Glutamatergic neuron (in vitro differentiated cells): Measurements from ENCODE around the gene ESR1. TPM values are rescaled to one million over a fixed set of nuclear protein-coding genes. Genes with fewer than 3 reads are reported as not detected.

Experiments used
- DNase-seq: peaks from one replicate; pipeline ENCODE4 v3.0.0; 2022
- H3K27ac Mint-ChIP-seq: one replicate; pipeline ENCODE4 v1.8.0; 2020; ENCODE audit warnings: mild to moderate bottlenecking, mixed read lengths, inconsistent platforms; ENCODE audit not compliant: unreplicated experiment
- H3K27me3 Mint-ChIP-seq: one replicate; pipeline ENCODE4 v1.8.0; 2020; ENCODE audit warnings: mild to moderate bottlenecking, moderate library complexity, mixed read lengths, inconsistent platforms; ENCODE audit not compliant: unreplicated experiment
- H3K36me3 Mint-ChIP-seq: one replicate; pipeline ENCODE4 v1.8.0; 2020; ENCODE audit warnings: mild to moderate bottlenecking, mixed read lengths, inconsistent platforms; ENCODE audit not compliant: unreplicated experiment
- H3K4me1 Mint-ChIP-seq: one replicate; pipeline ENCODE4 v1.8.0; 2020; ENCODE audit warnings: mild to moderate bottlenecking, low read depth, mixed read lengths, inconsistent platforms; ENCODE audit not compliant: unreplicated experiment
- H3K4me3 Mint-ChIP-seq: one replicate; pipeline ENCODE4 v1.8.0; 2020; ENCODE audit warnings: mild to moderate bottlenecking, mixed read lengths, inconsistent platforms; ENCODE audit not compliant: unreplicated experiment
- H3K9me3 Mint-ChIP-seq: one replicate; pipeline ENCODE4 v1.8.0; 2020; ENCODE audit warnings: mild to moderate bottlenecking, moderate library complexity, mixed read lengths, inconsistent platforms; ENCODE audit not compliant: unreplicated experiment
- total RNA-seq: library from RNA; stranded (reverse); fragmentation: NEBNext Ultra II Directional; extraction: Animal tissue kit (Norgen Biotek cat#: 25700); gene quantifications from one replicate; pipeline ENCODE4 v1.2.1, GENCODE V29; 2021; ENCODE audit not compliant: unreplicated experiment
- TF ChIP-seq, protein P1 (sequence below): fragments of 200-600 bp; sonication (generic); IDR thresholded peaks from one replicate; pipeline ENCODE4 v1.5.0; 2021; ENCODE audit not compliant: partially characterized antibody, unreplicated experiment

The ESR1 gene
- total RNA-seq, 1 donor from 2014 or later: not detected

GRCh38 chr6:151905072-151905471 lies 97.6 kb downstream of the ESR1 start:
- DNase-seq: no peak
- TF ChIP-seq, protein P1, sequence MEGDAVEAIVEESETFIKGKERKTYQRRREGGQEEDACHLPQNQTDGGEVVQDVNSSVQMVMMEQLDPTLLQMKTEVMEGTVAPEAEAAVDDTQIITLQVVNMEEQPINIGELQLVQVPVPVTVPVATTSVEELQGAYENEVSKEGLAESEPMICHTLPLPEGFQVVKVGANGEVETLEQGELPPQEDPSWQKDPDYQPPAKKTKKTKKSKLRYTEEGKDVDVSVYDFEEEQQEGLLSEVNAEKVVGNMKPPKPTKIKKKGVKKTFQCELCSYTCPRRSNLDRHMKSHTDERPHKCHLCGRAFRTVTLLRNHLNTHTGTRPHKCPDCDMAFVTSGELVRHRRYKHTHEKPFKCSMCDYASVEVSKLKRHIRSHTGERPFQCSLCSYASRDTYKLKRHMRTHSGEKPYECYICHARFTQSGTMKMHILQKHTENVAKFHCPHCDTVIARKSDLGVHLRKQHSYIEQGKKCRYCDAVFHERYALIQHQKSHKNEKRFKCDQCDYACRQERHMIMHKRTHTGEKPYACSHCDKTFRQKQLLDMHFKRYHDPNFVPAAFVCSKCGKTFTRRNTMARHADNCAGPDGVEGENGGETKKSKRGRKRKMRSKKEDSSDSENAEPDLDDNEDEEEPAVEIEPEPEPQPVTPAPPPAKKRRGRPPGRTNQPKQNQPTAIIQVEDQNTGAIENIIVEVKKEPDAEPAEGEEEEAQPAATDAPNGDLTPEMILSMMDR: no peak
- Mint-ChIP-seq H3K36me3 (peaks cover 5% of the 10 kb centered on the region), H3K27me3 (no peaks in the 10 kb centered on the region), H3K27ac (no peak overlapping the region), H3K9me3 (peaks cover 4% of the 10 kb centered on the region), H3K4me1 (no peaks in the 10 kb centered on the region), H3K4me3 (no peak overlapping the region)

DNA sequence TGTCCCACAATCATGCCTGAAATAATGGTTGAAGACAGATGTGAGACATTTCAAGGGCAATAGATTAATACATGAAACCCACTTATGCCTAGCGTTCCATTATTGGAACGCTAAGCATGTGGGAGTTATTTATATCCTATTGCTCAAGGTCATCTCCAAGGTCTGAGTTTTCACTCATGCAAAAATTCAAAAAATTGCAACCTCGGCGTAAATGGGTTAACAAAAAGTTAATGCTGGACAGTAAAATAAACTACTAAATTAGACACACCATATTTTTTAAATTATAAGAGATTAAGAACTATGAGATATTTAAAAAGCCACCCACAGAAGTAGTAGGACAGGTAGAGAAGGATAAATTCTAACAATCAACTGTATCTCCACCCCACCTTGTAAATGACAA lies 98.4 kb downstream of the ESR1 start:
- H3K4me3 Mint-ChIP-seq: no peak overlapping the region
- no peak for DNase-seq
- H3K27me3 Mint-ChIP-seq: no peaks in the 10 kb centered on the region
- TF ChIP-seq, protein P1: no peak
- H3K9me3 Mint-ChIP-seq: no peaks in the 10 kb centered on the region
- no peaks in the 10 kb centered on the region for H3K36me3 Mint-ChIP-seq
- H3K4me1 Mint-ChIP-seq: no peaks in the 10 kb centered on the region
- no peak overlapping the region for H3K27ac Mint-ChIP-seq

DNA sequence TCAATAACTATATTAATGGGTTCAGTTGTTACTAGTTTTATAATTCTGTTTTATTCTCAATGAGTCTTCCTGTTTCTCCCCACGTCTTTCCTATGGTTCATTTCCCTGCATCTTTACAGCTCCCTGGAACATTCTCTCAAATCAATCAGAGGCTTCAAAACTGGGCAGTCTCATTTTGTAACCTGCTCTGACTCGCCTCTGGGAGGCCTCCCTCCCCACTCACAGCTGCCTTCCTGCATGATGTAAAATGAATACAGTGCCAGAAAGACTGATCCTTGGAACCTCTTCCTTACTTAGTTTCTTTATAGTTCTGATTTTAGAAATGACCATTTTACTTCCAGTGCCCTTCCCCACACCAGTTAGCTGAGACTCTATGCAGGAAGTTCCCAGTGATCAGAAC lies 103.9 kb downstream of the ESR1 start:
- Mint-ChIP-seq H3K4me1 (no peaks in the 10 kb centered on the region), H3K36me3 (no peaks in the 10 kb centered on the region), H3K27ac (no peak overlapping the region), H3K27me3 (no peaks in the 10 kb centered on the region), H3K9me3 (no peaks in the 10 kb centered on the region), H3K4me3 (no peak overlapping the region)
- TF ChIP-seq, protein P1: no peak
- DNase-seq: no peak

- Mint-ChIP-seq H3K36me3 (no peaks in the 10 kb centered on the region), H3K4me1 (no peaks in the 10 kb centered on the region), H3K9me3 (no peaks in the 10 kb centered on the region), H3K27ac (no peak overlapping the region), H3K4me3 (no peak overlapping the region), H3K27me3 (no peaks in the 10 kb centered on the region)
- DNase-seq: no peak
- TF ChIP-seq, protein P1: no peak
Measured at GRCh38 chr6:151914484-151914883, 107.0 kb downstream of the ESR1 start.

DNA sequence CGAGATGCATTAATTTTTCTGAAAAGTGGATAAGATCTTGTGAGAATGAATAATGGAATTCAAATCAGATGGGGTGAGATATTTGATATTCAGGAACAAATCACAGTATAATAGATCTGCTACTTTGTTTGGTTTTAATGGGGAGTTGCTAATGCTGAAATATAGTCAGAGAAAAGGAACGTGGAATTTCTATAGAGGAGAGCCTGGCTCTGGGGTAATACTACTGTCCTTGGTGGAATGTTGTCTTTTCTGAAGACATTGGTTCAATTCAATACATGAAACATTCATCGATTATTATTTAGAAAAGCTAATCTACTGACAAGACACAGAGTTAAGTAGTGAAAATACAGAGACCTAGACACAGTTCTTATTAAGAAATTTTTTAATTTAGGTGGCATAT lies 108.6 kb downstream of the ESR1 start:
- no peak overlapping the region for H3K4me3 Mint-ChIP-seq
- DNase-seq: no peak
- H3K36me3 Mint-ChIP-seq: no peaks in the 10 kb centered on the region
- no peaks in the 10 kb centered on the region for H3K4me1 Mint-ChIP-seq
- no peaks in the 10 kb centered on the region for H3K9me3 Mint-ChIP-seq
- TF ChIP-seq, protein P1: no peak
- H3K27ac Mint-ChIP-seq: no peak overlapping the region
- H3K27me3 Mint-ChIP-seq: no peaks in the 10 kb centered on the region
